HG03103 (cell line): ENCODE data around the gene CD164L2.
"Not testable (repeated sequence)": the region's sequence is repeated elsewhere in the genome, so short reads cannot be mapped to it uniquely, and the experiment has no call there.

Source experiments
- ATAC-seq: cut with Tn5 transposase; IDR thresholded peaks from one replicate; pipeline ENCODE4 v1.9.1; 2021; ENCODE audit warnings: low read depth; ENCODE audit not compliant: unreplicated experiment

The CD164L2 gene

GRCh38 chr1:27405598-27406361 lies 22.6 kb upstream of the CD164L2 start:
- not testable (repeated sequence) for ATAC-seq

DNA sequence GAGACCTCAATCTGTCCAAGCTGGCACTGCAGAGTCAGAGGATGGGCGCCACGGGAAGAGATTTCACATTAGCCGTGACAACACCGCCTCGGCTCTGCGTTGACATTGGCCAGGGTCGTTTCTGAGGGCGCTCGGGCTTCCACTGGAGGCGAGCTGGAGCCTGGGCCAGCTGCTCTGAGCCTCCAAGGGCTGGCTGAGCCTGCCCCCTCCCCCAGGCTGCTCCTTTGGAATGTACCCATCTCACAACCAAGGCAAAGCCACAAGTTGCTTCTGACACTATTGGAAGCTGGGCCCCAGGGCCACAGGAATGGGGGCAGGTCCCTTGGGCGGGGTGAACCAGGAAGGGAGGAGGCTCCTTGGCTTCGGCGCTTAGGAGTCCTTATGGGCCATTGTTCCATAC lies 21.9 kb upstream of the CD164L2 start:
- no peak for ATAC-seq

DNA sequence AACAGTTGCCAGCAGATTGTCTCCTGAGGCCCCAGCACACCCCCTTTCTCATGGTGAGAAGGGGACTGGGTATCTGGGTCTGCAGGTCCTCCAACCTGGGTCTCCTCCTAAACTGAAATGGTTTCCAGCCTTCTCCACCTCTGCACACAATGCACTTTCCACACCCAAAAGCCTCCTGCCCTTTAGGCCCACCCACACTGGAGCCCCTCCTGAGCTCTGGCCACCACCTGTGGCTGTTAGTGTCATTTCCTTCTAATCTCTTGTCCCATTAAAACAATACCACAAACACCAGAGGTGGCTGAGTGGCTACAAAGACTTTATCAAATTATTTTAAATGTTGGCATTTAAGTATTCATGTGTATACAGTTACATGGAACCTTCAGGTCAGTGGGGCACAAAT lies 20.8 kb upstream of the CD164L2 start:
- no peak for ATAC-seq

GRCh38 chr1:27403065-27403726 lies 20.1 kb upstream of the CD164L2 start:
- no peak for ATAC-seq

- no peak for ATAC-seq
Observed at GRCh38 chr1:27402349-27402754, 19.2 kb upstream of the CD164L2 start.

DNA sequence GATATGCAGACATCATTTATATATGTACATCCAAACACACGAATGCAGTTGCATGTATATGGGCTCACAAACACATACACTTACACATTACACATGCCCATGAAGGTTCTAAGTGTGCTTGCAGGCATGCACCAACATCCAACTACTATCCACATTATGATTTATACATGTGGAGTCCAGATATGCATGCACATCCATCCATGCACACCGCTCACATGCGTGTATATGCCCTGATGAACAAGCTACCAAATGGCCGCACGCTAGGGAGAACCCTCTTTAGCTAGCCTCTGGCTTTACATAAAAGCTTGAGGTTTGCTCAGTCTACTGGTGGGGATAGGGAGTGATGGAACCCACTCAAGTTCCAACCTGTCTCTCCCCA lies 17.8 kb upstream of the CD164L2 start:
- no peak for ATAC-seq

DNA sequence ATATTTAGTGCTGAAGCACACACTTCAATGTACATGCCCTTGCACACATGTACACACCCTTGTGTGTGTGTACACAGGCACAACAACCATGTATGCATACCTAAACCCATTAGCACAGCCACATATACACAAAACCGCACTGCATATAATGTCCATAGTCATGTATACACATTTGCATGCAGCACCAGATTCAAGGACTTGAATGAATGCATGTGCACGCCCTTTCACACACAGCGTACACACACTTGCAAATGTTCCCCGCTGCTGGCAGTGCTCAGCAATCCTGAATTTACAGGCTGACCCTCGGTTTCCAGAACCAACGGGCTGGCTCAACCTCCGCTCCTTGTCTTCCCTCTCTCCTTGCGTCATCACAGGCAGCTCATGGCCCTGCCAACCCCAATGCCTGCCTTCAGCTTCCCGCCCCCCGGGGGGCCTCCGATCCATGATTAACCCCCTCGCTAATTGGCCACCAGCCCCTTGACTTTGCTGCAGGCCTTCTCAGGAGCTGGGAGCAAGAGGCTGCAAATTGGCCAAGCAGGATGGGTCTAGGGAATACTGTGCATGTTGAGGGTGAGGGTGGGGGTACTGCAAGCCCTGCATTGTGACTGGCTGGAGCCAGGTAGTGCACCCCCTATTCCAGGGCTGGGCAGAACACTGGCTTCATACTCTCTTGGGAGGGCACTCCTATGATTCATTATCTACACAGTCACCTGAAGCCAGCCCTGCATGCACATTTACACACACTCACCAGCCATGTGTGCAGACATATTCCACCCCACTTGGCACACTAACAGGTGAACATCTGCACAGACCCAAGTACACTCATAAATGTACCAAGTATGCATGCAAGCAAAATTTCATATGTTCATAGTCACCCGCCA lies 17.2 kb upstream of the CD164L2 start:
- ATAC-seq = no peak

- ATAC-seq = no peak
Observed at GRCh38 chr1:27399251-27400025, 16.3 kb upstream of the CD164L2 start.

DNA sequence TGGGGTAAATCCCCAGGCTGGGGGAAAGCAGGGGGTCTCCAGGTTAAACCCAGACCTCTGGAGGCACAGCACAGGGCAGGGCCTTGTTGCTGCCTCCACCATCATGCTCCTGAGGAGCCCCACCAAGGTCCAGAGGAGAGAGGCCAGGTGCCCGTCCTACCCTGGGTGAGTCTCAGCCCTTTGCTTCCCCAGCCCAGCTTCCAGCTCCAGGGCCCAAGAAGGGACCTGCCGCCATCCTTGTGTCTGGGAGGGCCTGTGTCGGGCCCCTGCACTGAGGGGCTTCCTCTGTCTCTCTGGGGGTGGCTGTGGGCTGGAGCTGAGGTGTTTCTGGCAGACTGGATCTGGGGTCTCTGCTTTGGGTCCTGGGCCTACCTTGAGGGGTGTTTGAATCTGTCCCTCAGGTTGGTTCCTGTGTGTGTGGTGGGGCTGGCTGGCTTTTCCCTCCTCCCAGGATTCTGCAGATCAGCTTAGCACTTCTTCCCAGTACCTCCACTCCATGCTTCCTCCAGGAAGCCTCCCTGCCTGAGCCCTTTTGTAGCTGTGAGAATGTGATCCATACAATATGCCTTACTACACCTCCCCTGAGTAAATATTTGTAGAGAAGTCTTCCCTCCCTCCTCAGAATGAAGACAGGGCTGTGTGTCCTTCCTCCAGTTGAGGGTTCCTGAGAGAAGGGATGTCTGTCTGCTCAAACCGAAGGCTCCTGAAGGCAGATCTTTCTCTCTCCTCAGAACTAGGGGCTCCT lies 15.4 kb upstream of the CD164L2 start:
- no peak for ATAC-seq

DNA sequence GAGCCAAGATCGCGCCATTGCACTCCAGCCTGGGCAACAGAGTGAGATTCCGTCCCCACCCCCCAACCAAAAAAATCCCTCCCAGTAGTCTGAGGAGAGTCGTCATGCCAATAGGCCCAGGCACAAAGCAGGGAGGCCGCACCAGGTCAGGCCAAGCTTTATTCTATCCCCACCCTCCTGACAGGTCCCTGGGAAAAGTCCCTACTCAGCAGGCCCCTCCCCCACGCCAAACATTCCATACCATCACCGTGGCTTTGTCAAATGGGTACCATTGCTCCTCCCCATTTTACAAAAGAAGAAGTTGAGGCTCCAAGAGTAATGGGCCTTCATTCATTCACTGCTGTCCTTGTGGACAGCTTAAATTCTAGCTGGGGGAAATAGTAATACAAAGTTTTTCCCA lies 14.6 kb upstream of the CD164L2 start:
- no peak for ATAC-seq

- no peak for ATAC-seq
Observed at GRCh38 chr1:27397110-27397509, 14.0 kb upstream of the CD164L2 start.

- no peak for ATAC-seq
Observed at GRCh38 chr1:27395441-27396195, 12.5 kb upstream of the CD164L2 start.

DNA sequence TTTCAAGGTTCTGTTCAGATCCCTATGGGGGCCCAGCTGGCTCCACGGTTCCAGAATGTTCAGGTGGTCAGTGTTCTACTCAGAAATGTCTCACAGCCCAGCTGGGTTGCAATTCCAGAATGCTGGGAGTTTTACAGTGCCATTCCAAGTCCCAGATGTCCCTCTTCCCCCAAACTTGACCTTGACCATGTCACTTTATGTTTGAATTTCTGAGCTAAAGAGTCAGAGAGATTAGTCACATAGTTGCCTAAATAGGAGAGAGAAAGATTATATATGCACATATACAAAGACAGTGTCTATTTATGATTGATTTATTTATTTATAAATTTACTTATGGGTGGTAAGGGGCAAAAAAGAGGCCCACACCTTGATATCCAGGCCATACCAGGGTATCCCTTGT lies 11.8 kb upstream of the CD164L2 start:
- ATAC-seq = no peak

DNA sequence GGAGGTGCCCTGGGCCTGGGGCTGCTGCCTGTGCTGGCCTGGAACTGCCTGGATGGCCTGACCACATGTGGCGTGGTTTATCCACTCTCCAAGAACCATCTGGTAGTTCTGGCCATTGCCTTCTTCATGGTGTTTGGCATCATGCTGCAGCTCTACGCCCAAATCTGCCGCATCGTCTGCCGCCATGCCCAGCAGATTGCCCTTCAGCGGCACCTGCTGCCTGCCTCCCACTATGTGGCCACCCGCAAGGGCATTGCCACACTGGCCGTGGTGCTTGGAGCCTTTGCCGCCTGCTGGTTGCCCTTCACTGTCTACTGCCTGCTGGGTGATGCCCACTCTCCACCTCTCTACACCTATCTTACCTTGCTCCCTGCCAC lies 11.1 kb upstream of the CD164L2 start:
- ATAC-seq = no peak

DNA sequence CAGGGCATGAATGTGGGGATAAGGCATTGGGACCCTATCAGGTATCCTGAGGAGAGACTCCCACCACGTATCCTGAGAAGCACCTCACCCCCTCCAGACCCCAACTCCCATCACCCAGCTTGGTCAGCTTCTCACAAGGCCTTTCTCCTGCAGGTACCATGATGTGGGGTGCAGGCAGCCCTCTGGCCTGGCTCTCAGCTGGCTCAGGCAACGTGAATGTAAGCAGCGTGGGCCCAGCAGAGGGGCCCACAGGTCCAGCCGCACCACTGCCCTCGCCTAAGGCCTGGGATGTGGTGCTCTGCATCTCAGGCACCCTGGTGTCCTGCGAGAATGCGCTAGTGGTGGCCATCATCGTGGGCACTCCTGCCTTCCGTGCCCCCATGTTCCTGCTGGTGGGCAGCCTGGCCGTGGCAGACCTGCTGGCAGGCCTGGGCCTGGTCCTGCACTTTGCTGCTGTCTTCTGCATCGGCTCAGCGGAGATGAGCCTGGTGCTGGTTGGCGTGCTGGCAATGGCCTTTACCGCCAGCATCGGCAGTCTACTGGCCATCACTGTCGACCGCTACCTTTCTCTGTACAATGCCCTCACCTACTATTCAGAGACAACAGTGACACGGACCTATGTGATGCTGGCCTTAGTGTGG lies 10.6 kb upstream of the CD164L2 start:
- no peak for ATAC-seq

GRCh38 chr1:27392778-27393635 lies 9.9 kb upstream of the CD164L2 start:
- ATAC-seq = no peak

- peak; percentile 62 for ATAC-seq
Observed at GRCh38 chr1:27392096-27392777, 9.1 kb upstream of the CD164L2 start, which contains the start of gene GPR3. Gene GPR3, plus strand, starts transcription at chr1:27392622. Its CDS starts 1,177 bp downstream, at chr1:27393799.
